GM12864 (cell line): ENCODE results near the gene PCNX2.

Source experiments
- DNase-seq: peaks from one replicate; pipeline ENCODE4 v3.0.0-alpha.2; 2011; ENCODE audit warnings: low read depth
- H3K4me3 ChIP-seq: 2 replicates; pipeline ENCODE4 v1.5.1; 2011; ENCODE audit warnings: mild to moderate bottlenecking, low read depth, low read length, control low read depth
- CTCF ChIP-seq: IDR thresholded peaks from 2 replicates; pipeline ENCODE4 v1.5.1; 2011; ENCODE audit warnings: low read depth, mild to moderate bottlenecking, moderate library complexity, low read length, control low read depth, inconsistent platforms; ENCODE audit errors: missing control alignments

Gene PCNX2

GRCh38 chr1:233016798-233017197, 278.7 kb downstream of the PCNX2 start:
- DNase-seq = no peak
- H3K4me3 ChIP-seq = no peak overlapping the region
- no peak for TF ChIP-seq CTCF

GRCh38 chr1:233015965-233016364, 279.6 kb downstream of the PCNX2 start:
- no peak for DNase-seq
- no peak for TF ChIP-seq CTCF
- no peak overlapping the region for H3K4me3 ChIP-seq

- H3K4me3 ChIP-seq = no peak overlapping the region
- no peak for DNase-seq
- TF ChIP-seq CTCF = no peak
Observed at GRCh38 chr1:233012021-233012420, 283.5 kb downstream of the PCNX2 start.

GRCh38 chr1:233010146-233010545, 285.4 kb downstream of the PCNX2 start:
- DNase-seq = no peak
- no peak overlapping the region for H3K4me3 ChIP-seq
- TF ChIP-seq CTCF = no peak

- no peak for DNase-seq
- no peak for TF ChIP-seq CTCF
- no peak overlapping the region for H3K4me3 ChIP-seq
Observed at GRCh38 chr1:233006541-233006973, 289.0 kb downstream of the PCNX2 start.

- no peak for TF ChIP-seq CTCF
- no peak for DNase-seq
- H3K4me3 ChIP-seq = no peak overlapping the region
Observed at GRCh38 chr1:233006108-233006507, 289.4 kb downstream of the PCNX2 start.

- TF ChIP-seq CTCF = no peak
- DNase-seq = no peak
- no peak overlapping the region for H3K4me3 ChIP-seq
Observed at GRCh38 chr1:233005703-233006102, 289.8 kb downstream of the PCNX2 start.
